ENCODE results near the gene CDC42. TPM values are rescaled to one million over a fixed set of nuclear protein-coding genes. Genes with fewer than 3 reads are reported as not detected.

Gene CDC42
- total and polyA plus RNA-seq, 9 of the 15 experiments (the other 6 are each of a cell fraction or from before 2014, with no cell fraction given): 186 to 398 (median 325) TPM

DNA sequence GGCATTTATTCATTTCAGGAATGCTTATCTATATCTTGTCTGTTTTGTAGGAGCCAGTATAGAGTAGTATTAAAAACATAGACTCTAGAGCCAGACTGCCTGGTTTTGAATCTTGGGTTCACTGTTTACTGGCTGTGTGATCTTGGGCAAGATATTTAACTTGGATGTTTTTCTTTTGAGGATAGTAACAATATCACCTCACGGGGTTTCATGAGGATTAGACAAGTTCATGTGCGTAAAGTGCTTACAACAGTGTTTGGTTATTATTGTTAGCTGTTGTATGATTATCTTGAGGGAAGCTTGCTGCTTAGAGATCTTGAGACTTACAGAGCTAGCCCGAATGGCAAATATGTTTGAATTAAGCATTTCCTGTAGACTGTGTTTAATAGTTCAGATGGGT is 50.2 kb downstream of the CDC42 start:
- Histone ChIP-seq H4K20me1 (replicated peaks; ENCODE audit: control insufficient read depth, insufficient read depth, low read length) (0 out of 2 replicates have a peak, but pooled peaks cover 3% of the 10 kb centered on the region), H3K9me3 (replicated peaks; ENCODE audit: control insufficient read depth, insufficient read depth, low read depth, low read length) (no peaks in the 10 kb centered on the region; the same call in 1 of the 2 replicates), H3K9ac (ENCODE audit: insufficient read depth in 1 of 2, low read depth in 2 of 2, low read length in 2 of 2) (no peak overlapping the region), H3K9me1 (ENCODE audit: control insufficient read depth, insufficient read depth, low read length) (no peaks in the 10 kb centered on the region), H3K79me2 (ENCODE audit: control insufficient read depth, insufficient read depth, low read length) (peaks cover 15% of the 10 kb centered on the region; the same call in 1 of the 3 replicates), H3K27ac (ENCODE audit: extremely low read depth, low read depth, low read length) (no peak overlapping the region), H3K4me2 (ENCODE audit: insufficient read depth, low read length) (no peak overlapping the region), H3K27me3 (ENCODE audit: control insufficient read depth in 2 of 2, insufficient read depth in 2 of 2, low read length in 2 of 2) (no peaks in the 10 kb centered on the region), H3K4me3 (no peak overlapping the region), H3K4me1 (replicated peaks in 1 of 2; ENCODE audit: control insufficient read depth in 2 of 2, insufficient read depth in 2 of 2, low read length in 2 of 2) (no peaks in the 10 kb centered on the region; a peak in 2 of 5 replicates), H3K36me3 (ENCODE audit: control insufficient read depth, insufficient read depth, low read length) (peaks cover 81% of the 10 kb centered on the region), H2AFZ (ENCODE audit: low read depth, low read length) (no peak overlapping the region)
- in situ Hi-C loops (cut with MboI): no loop called here
- ChIA-PET POLR2A (interaction anchor here (1.4 kb wide), 1 partner anchor 9 kb away, joined by 4 read pairs; no protein-coding TSS in a partner anchor), CTCF (ENCODE audit: low intra/inter-chr PET ratio) (no interaction called here)
- no TSS peak for BruUV-seq (replicated peaks)
- WGBS (ENCODE audit: insufficient coverage, low coverage, missing lambda C conversion rate): 95% methylated on average over 3 of the region's 3 CpGs
- DNase-seq (ENCODE audit: extremely low read depth in 1 of 4, low spot score in 3 of 4): no peak
- no peak for FAIRE-seq
- intact Hi-C loops (cut with micrococcal nuclease): no loop called here
- ATAC-seq: no peak
- TF ChIP-seq E2F3 (CRISPR knock-in tag; IDR thresholded peaks at IDR 0.05): no peak
- TF ChIP-seq, protein P1, sequence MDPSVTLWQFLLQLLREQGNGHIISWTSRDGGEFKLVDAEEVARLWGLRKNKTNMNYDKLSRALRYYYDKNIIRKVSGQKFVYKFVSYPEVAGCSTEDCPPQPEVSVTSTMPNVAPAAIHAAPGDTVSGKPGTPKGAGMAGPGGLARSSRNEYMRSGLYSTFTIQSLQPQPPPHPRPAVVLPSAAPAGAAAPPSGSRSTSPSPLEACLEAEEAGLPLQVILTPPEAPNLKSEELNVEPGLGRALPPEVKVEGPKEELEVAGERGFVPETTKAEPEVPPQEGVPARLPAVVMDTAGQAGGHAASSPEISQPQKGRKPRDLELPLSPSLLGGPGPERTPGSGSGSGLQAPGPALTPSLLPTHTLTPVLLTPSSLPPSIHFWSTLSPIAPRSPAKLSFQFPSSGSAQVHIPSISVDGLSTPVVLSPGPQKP (CRISPR knock-in tag; IDR thresholded peaks at IDR 0.05): no peak
- TF ChIP-seq, protein P2, sequence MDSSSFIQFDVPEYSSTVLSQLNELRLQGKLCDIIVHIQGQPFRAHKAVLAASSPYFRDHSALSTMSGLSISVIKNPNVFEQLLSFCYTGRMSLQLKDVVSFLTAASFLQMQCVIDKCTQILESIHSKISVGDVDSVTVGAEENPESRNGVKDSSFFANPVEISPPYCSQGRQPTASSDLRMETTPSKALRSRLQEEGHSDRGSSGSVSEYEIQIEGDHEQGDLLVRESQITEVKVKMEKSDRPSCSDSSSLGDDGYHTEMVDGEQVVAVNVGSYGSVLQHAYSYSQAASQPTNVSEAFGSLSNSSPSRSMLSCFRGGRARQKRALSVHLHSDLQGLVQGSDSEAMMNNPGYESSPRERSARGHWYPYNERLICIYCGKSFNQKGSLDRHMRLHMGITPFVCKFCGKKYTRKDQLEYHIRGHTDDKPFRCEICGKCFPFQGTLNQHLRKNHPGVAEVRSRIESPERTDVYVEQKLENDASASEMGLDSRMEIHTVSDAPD (CRISPR knock-in tag; IDR thresholded peaks at IDR 0.05): no peak
- TF ChIP-seq EZH2 (IDR thresholded peaks at IDR 0.05; ENCODE audit: borderline replicate concordance, low read depth, low read length): no peak
- TF ChIP-seq, protein P3, sequence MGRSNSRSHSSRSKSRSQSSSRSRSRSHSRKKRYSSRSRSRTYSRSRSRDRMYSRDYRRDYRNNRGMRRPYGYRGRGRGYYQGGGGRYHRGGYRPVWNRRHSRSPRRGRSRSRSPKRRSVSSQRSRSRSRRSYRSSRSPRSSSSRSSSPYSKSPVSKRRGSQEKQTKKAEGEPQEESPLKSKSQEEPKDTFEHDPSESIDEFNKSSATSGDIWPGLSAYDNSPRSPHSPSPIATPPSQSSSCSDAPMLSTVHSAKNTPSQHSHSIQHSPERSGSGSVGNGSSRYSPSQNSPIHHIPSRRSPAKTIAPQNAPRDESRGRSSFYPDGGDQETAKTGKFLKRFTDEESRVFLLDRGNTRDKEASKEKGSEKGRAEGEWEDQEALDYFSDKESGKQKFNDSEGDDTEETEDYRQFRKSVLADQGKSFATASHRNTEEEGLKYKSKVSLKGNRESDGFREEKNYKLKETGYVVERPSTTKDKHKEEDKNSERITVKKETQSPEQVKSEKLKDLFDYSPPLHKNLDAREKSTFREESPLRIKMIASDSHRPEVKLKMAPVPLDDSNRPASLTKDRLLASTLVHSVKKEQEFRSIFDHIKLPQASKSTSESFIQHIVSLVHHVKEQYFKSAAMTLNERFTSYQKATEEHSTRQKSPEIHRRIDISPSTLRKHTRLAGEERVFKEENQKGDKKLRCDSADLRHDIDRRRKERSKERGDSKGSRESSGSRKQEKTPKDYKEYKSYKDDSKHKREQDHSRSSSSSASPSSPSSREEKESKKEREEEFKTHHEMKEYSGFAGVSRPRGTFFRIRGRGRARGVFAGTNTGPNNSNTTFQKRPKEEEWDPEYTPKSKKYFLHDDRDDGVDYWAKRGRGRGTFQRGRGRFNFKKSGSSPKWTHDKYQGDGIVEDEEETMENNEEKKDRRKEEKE (IDR thresholded peaks at IDR 0.05; ENCODE audit: borderline replicate concordance in 1 of 2, control insufficient read depth in 1 of 2, low read depth in 2 of 2, low read length in 1 of 2): no peak
- no peak for TF ChIP-seq CEBPB (tag; IDR thresholded peaks at IDR 0.05)
- no peak for TF ChIP-seq TEAD1 (CRISPR knock-in tag; IDR thresholded peaks at IDR 0.05)
- no peak for TF ChIP-seq RFX7 (CRISPR knock-in tag; IDR thresholded peaks at IDR 0.05)
- TF ChIP-seq EP400 (IDR thresholded peaks at IDR 0.05): no peak
- no peak for TF ChIP-seq ZNF668 (CRISPR knock-in tag; IDR thresholded peaks at IDR 0.05)
- TF ChIP-seq ZFP30 (CRISPR knock-in tag; IDR thresholded peaks at IDR 0.05; ENCODE audit: borderline replicate concordance): no peak
- TF ChIP-seq ZC3H8 (IDR thresholded peaks at IDR 0.05): no peak
- TF ChIP-seq, protein P4, sequence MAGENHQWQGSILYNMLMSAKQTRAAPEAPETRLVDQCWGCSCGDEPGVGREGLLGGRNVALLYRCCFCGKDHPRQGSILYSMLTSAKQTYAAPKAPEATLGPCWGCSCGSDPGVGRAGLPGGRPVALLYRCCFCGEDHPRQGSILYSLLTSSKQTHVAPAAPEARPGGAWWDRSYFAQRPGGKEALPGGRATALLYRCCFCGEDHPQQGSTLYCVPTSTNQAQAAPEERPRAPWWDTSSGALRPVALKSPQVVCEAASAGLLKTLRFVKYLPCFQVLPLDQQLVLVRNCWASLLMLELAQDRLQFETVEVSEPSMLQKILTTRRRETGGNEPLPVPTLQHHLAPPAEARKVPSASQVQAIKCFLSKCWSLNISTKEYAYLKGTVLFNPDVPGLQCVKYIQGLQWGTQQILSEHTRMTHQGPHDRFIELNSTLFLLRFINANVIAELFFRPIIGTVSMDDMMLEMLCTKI (IDR thresholded peaks at IDR 0.05; ENCODE audit: partially characterized antibody): no peak
- TF ChIP-seq ZNF766 (CRISPR knock-in tag; conservative IDR thresholded peaks at IDR 0.05): no peak
- no peak for TF ChIP-seq SMAD1 (IDR thresholded peaks at IDR 0.05; ENCODE audit: low read depth, low read length, partially characterized antibody)
- TF ChIP-seq ZNF780A (CRISPR knock-in tag; IDR thresholded peaks at IDR 0.05): no peak
- no peak for TF ChIP-seq HCFC1 (IDR thresholded peaks at IDR 0.05; ENCODE audit: low read depth, low read length)
